ENCODE results near the gene MYLK. TPM values are rescaled to one million over a fixed set of nuclear protein-coding genes. Genes with fewer than 3 reads are reported as not detected.
A peak's percentile ranks its signal among the peaks of the same experiment; 100 is the strongest.

MYLK gene
- total and polyA plus RNA-seq, 5 donors from 2014 or later, result 0.07 to 2.9 (median 0.20) TPM; not detected in 1

GRCh38 chr3:123768480-123769355 is 115.4 kb downstream of the MYLK start:
- H3K4me1 Mint-ChIP-seq, result no peaks in the 10 kb centered on the region
- H3K27ac ChIP-seq (ENCODE audit: insufficient read depth, low read length, poor library complexity, severe bottlenecking), result no peak overlapping the region
- H3K9me3 Mint-ChIP-seq, result no peaks in the 10 kb centered on the region
- no peak overlapping the region for H3K4me3 Mint-ChIP-seq
- DNase-seq (no peak), ATAC-seq (ENCODE audit: low read depth in 2 of 2) (no peak)
- peaks cover 16% of the 10 kb centered on the region for H3K27me3 Mint-ChIP-seq
- no peaks in the 10 kb centered on the region for H3K4me1 ChIP-seq (ENCODE audit: control insufficient read depth, insufficient read depth, low read length, poor library complexity, severe bottlenecking)
- no peaks in the 10 kb centered on the region for H3K36me3 ChIP-seq (ENCODE audit: control insufficient read depth, insufficient read depth, low read length)
- peak overlapping the region in 1 of 3 donors; percentile 26 for H3K27ac Mint-ChIP-seq
- no peak overlapping the region for H3K4me3 ChIP-seq (ENCODE audit: low read depth, low read length)
- H3K9me3 ChIP-seq (ENCODE audit: control insufficient read depth in 2 of 2, low read length in 2 of 2), result no peaks in the 10 kb centered on the region
- H3K36me3 Mint-ChIP-seq, result no peaks in the 10 kb centered on the region
- peaks cover 4% of the 10 kb centered on the region for H3K27me3 ChIP-seq (ENCODE audit: control insufficient read depth, insufficient read depth, low read length)

DNA sequence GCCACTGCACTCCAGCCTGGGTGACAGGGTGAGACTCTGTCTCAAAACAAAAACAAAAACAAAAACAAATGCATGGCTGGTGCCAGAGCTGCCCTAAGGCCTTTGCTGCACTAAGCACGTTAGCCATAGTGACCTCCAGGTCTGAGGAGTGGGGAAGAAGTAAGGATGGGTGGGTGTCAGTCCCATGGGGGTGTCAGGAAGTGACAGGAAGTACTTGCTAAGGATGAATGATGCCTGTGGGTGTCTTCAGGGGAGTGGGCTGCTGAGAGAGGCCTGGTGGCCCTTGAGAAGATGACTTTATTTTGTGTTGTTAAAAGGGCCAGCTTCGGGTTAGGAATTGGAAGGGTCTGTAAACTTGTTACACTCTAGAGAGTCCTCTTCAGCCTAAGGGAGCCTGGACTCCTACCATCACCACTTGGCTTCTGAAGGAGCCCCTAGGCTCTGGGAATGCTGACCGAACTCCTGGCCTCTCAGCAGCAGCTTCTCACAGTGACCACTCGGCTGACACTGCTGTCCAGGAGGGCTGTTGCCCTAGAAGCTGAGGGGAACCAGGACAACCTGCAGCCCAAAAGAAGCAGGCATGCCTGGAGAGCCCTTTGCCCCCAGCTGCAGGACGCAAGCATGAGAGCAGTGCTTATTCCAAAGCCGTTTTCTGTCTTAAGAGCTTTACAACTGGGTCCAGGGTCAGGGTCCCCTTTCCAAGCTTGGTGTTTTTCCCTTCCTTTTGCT is 116.4 kb downstream of the MYLK start:
- Mint-ChIP-seq H3K27me3 (peaks cover 16% of the 10 kb centered on the region), H3K9me3 (no peaks in the 10 kb centered on the region), H3K4me3 (no peak overlapping the region), H3K27ac (no peak overlapping the region), H3K36me3 (no peaks in the 10 kb centered on the region), H3K4me1 (no peaks in the 10 kb centered on the region)
- Histone ChIP-seq H3K9me3 (ENCODE audit: control insufficient read depth in 2 of 2, low read length in 2 of 2) (no peaks in the 10 kb centered on the region), H3K4me3 (ENCODE audit: low read depth, low read length) (no peak overlapping the region), H3K4me1 (ENCODE audit: control insufficient read depth, insufficient read depth, low read length, poor library complexity, severe bottlenecking) (no peaks in the 10 kb centered on the region), H3K27me3 (ENCODE audit: control insufficient read depth, insufficient read depth, low read length) (peaks cover 2% of the 10 kb centered on the region), H3K36me3 (ENCODE audit: control insufficient read depth, insufficient read depth, low read length) (no peaks in the 10 kb centered on the region), H3K27ac (ENCODE audit: insufficient read depth, low read length, poor library complexity, severe bottlenecking) (no peak overlapping the region)
- DNase-seq (no peak), ATAC-seq (ENCODE audit: low read depth in 2 of 2) (no peak)

- ATAC-seq (ENCODE audit: low read depth in 2 of 2) (no peak), DNase-seq (no peak)
- no peaks in the 10 kb centered on the region for H3K36me3 ChIP-seq (ENCODE audit: control insufficient read depth, insufficient read depth, low read length)
- H3K36me3 Mint-ChIP-seq, result no peaks in the 10 kb centered on the region
- no peaks in the 10 kb centered on the region for H3K9me3 ChIP-seq (ENCODE audit: control insufficient read depth in 2 of 2, low read length in 2 of 2)
- H3K4me1 ChIP-seq (ENCODE audit: control insufficient read depth, insufficient read depth, low read length, poor library complexity, severe bottlenecking), result no peaks in the 10 kb centered on the region
- H3K4me1 Mint-ChIP-seq, result no peaks in the 10 kb centered on the region
- no peak overlapping the region for H3K27ac ChIP-seq (ENCODE audit: insufficient read depth, low read length, poor library complexity, severe bottlenecking)
- no peaks in the 10 kb centered on the region for H3K27me3 ChIP-seq (ENCODE audit: control insufficient read depth, insufficient read depth, low read length)
- H3K4me3 ChIP-seq (ENCODE audit: low read depth, low read length), result no peak overlapping the region
- no peak overlapping the region for H3K27ac Mint-ChIP-seq
- no peak overlapping the region for H3K4me3 Mint-ChIP-seq
- peaks cover 16% of the 10 kb centered on the region for H3K27me3 Mint-ChIP-seq
- H3K9me3 Mint-ChIP-seq, result no peaks in the 10 kb centered on the region
Measured at GRCh38 chr3:123767009-123767372, 117.1 kb downstream of the MYLK start.

DNA sequence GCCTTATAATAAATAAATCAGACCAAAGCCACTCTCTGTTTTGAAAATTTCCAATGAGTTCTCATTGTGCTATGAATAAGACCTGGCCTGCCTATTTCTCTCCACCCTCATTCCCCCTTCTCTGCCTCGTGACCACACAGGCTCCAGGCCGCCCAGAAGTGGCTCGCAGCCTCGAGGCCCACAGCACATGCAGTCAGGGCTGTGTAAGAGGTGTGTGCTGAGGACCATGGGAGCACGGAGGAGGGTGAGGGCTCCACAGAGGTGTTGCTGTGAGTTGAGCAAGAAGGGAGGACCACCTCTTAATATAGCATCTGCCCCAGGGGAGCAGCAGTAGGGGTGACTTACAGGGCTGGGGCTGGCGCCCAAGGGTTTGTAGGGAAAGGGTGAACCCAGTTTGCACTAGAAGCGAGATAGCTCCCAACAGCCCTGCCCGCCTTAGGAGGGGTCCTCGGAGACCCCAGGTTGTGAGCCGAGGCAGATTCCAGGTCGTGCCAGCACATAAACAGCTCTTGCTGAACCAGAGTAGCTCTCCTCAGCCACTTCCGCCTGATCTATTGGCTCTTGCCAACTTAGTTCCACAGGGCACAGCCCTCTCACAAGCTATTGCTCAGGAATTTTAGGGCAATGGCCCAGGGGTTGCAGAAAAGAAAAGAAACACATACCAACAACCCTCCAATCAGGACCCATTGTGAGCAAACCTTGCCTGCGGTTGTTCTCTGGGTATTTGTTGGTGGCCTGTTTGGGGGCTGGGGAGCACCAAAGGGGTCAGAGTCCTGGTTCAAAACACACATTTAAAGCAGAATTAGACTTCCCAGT is 117.7 kb downstream of the MYLK start:
- no peaks in the 10 kb centered on the region for H3K9me3 Mint-ChIP-seq
- DNase-seq, result no peak
- ATAC-seq (ENCODE audit: low read depth in 2 of 2), result no peak
- H3K27me3 Mint-ChIP-seq, result peaks cover 13% of the 10 kb centered on the region
- Histone ChIP-seq H3K36me3 (ENCODE audit: control insufficient read depth, insufficient read depth, low read length) (no peaks in the 10 kb centered on the region), H3K27ac (ENCODE audit: insufficient read depth, low read length, poor library complexity, severe bottlenecking) (no peak overlapping the region), H3K9me3 (ENCODE audit: control insufficient read depth in 2 of 2, low read length in 2 of 2) (no peaks in the 10 kb centered on the region), H3K4me3 (ENCODE audit: low read depth, low read length) (no peak overlapping the region), H3K27me3 (ENCODE audit: control insufficient read depth, insufficient read depth, low read length) (no peaks in the 10 kb centered on the region), H3K4me1 (ENCODE audit: control insufficient read depth, insufficient read depth, low read length, poor library complexity, severe bottlenecking) (no peaks in the 10 kb centered on the region)
- no peaks in the 10 kb centered on the region for H3K36me3 Mint-ChIP-seq
- no peaks in the 10 kb centered on the region for H3K4me1 Mint-ChIP-seq
- H3K4me3 Mint-ChIP-seq, result no peak overlapping the region
- no peak overlapping the region for H3K27ac Mint-ChIP-seq

GRCh38 chr3:123765475-123766128 is 118.5 kb downstream of the MYLK start:
- no peak for ATAC-seq (ENCODE audit: low read depth in 2 of 2)
- H3K27ac ChIP-seq (ENCODE audit: insufficient read depth, low read length, poor library complexity, severe bottlenecking), result no peak overlapping the region
- Mint-ChIP-seq H3K4me3 (no peak overlapping the region), H3K4me1 (no peaks in the 10 kb centered on the region), H3K27me3 (peaks cover 7% of the 10 kb centered on the region), H3K9me3 (no peaks in the 10 kb centered on the region), H3K27ac (no peak overlapping the region), H3K36me3 (no peaks in the 10 kb centered on the region)
- H3K4me3 ChIP-seq (ENCODE audit: low read depth, low read length), result no peak overlapping the region
- no peaks in the 10 kb centered on the region for H3K27me3 ChIP-seq (ENCODE audit: control insufficient read depth, insufficient read depth, low read length)
- no peaks in the 10 kb centered on the region for H3K4me1 ChIP-seq (ENCODE audit: control insufficient read depth, insufficient read depth, low read length, poor library complexity, severe bottlenecking)
- DNase-seq, result no peak
- H3K36me3 ChIP-seq (ENCODE audit: control insufficient read depth, insufficient read depth, low read length), result no peaks in the 10 kb centered on the region
- no peaks in the 10 kb centered on the region for H3K9me3 ChIP-seq (ENCODE audit: control insufficient read depth in 2 of 2, low read length in 2 of 2)

DNA sequence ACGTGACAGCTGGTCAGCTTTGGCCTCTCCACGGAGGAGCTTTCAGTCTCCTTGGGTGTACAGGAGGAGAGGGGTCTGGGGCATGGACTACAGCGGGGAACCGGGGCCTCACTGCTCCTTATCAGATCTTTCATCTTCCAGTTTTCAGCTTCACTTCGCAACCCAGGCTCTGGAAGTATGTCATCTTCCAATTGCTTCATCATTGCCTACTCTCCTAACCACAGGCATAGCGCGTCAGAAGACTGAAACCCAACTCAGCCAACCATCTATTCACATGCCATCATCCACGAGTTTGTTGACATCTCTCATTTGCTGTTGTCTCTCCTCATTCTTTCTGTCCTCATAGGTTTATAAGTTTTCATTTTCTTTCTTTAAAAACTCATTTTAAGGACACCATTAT is 119.5 kb downstream of the MYLK start:
- ATAC-seq (ENCODE audit: low read depth in 2 of 2) (no peak), DNase-seq (no peak)
- no peaks in the 10 kb centered on the region for H3K4me1 ChIP-seq (ENCODE audit: control insufficient read depth, insufficient read depth, low read length, poor library complexity, severe bottlenecking)
- Mint-ChIP-seq H3K27ac (no peak overlapping the region), H3K36me3 (no peaks in the 10 kb centered on the region), H3K4me3 (no peak overlapping the region), H3K4me1 (no peaks in the 10 kb centered on the region), H3K27me3 (no peaks in the 10 kb centered on the region), H3K9me3 (no peaks in the 10 kb centered on the region)
- no peaks in the 10 kb centered on the region for H3K27me3 ChIP-seq (ENCODE audit: control insufficient read depth, insufficient read depth, low read length)
- no peaks in the 10 kb centered on the region for H3K9me3 ChIP-seq (ENCODE audit: control insufficient read depth in 2 of 2, low read length in 2 of 2)
- H3K27ac ChIP-seq (ENCODE audit: insufficient read depth, low read length, poor library complexity, severe bottlenecking), result no peak overlapping the region
- H3K36me3 ChIP-seq (ENCODE audit: control insufficient read depth, insufficient read depth, low read length), result no peaks in the 10 kb centered on the region
- H3K4me3 ChIP-seq (ENCODE audit: low read depth, low read length), result no peak overlapping the region

GRCh38 chr3:123762805-123763204 is 121.3 kb downstream of the MYLK start:
- peaks cover 2% of the 10 kb centered on the region for H3K27me3 Mint-ChIP-seq

More at GRCh38 chr3:123762805-123763204, 121.3 kb downstream of the MYLK start:
- Histone ChIP-seq H3K9me3 (ENCODE audit: control insufficient read depth in 2 of 2, low read length in 2 of 2) (no peaks in the 10 kb centered on the region), H3K4me3 (ENCODE audit: low read depth, low read length) (no peak overlapping the region), H3K36me3 (ENCODE audit: control insufficient read depth, insufficient read depth, low read length) (no peaks in the 10 kb centered on the region), H3K27ac (ENCODE audit: insufficient read depth, low read length, poor library complexity, severe bottlenecking) (no peak overlapping the region), H3K4me1 (ENCODE audit: control insufficient read depth, insufficient read depth, low read length, poor library complexity, severe bottlenecking) (no peaks in the 10 kb centered on the region), H3K27me3 (ENCODE audit: control insufficient read depth, insufficient read depth, low read length) (no peaks in the 10 kb centered on the region)
- H3K9me3 Mint-ChIP-seq, result no peaks in the 10 kb centered on the region
- no peaks in the 10 kb centered on the region for H3K36me3 Mint-ChIP-seq
- DNase-seq (no peak), ATAC-seq (ENCODE audit: low read depth in 2 of 2) (no peak)
- no peak overlapping the region for H3K27ac Mint-ChIP-seq
- H3K4me3 Mint-ChIP-seq, result no peak overlapping the region
- H3K4me1 Mint-ChIP-seq, result no peaks in the 10 kb centered on the region
